Stimulated activated CD4-positive, alpha-beta T cell treated with anti-CD3 and anti-CD28 coated beads, Interleukin-2, amount 100 ng/mL, for 24 hours (primary cell): ENCODE results near the gene EP300.
A peak's percentile ranks its signal among the peaks of the same experiment; 100 is the strongest.

Source experiments
- DNase-seq, 2 donors: peaks; one replicate each; pipeline ENCODE4 v3.0.0-alpha.2; 2020

Gene EP300

GRCh38 chr22:41215926-41216325, 123.5 kb downstream of the EP300 start:
- no peak for DNase-seq

GRCh38 chr22:41216984-41217383, 124.6 kb downstream of the EP300 start:
- DNase-seq, result no peak

DNA sequence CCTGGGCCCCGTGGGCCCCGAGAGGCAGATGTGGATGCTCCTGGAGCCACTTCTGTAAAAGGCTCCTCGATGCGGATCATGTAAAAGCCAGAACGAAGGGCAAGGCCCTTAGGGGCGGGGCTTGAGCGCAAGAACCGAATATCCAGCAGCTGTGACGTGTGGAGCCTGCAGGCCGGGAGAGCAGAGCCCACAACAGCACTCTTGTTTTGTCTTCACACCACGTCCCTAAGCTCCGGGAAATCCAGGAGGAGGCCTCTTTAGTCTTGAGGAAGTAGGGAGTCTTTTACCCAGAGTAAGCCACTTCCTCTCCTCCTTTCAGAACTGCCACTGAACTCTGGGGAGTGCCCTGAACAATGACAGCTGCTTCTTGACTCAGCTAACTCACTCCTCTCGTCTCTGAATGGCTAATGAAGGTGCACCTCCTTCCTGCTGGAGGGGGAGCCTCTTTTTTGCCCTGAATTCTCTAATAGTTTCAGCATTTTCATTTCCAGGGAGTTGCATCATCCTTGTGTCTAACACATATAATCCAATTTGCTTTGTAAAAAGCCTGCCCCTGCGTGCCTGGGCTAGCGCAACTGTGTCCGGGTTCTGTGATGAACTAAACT, 125.3 kb downstream of the EP300 start:
- peak; percentile 32 to 50 for DNase-seq

DNA sequence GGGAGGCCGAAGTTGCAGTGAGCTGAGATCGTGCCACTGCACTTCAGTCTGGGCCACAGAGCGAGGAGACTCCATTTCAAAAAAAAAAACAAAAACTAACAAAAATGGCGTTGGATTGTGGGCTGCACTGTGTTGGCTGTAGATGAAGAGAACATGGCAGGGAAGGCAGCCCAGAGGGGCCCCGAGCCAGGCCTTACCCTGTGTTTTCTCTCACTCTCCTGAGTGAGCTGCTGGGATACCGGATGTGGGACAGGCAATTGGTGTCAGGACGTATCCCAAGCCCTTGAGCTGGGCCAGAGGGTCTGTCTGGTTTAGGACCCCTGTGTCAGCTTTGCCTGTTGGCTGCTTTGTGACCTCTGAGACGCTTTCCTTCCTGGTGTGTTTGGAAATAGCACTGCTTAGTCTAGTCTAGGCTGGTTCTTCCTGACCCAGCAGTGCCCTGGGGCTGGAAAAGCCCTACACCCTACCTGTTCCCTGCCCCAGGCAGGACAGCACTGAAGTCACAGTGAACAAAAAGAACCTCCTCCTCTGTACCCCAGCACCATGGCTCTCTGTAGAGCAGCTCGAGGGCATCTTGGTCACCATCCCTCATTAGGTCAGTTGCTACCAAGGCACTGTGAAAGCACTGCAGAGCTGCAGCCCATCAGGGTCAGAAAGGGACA, 130.6 kb downstream of the EP300 start:
- no peak for DNase-seq

- no peak for DNase-seq
Measured at GRCh38 chr22:41223535-41223934, 131.1 kb downstream of the EP300 start.

GRCh38 chr22:41226723-41227655, 134.6 kb downstream of the EP300 start:
- DNase-seq, result no peak

- DNase-seq, result no peak
Measured at GRCh38 chr22:41229215-41229614, 136.8 kb downstream of the EP300 start.
